Iris pigment epithelial cell (primary cell): Measurements from ENCODE around the gene FAM174C.
A peak's percentile ranks its signal among the peaks of the same experiment; 100 is the strongest.

Source experiments
- DNase-seq: peaks from one replicate; pipeline ENCODE4 v3.0.0-alpha.2; 2011; ENCODE audit warnings: low read depth

Gene FAM174C

GRCh38 chr19:1322198-1322981 lies 47.1 kb downstream of the FAM174C start:
- DNase-seq, result no peak

GRCh38 chr19:1324249-1324805 lies 49.0 kb downstream of the FAM174C start:
- no peak for DNase-seq

GRCh38 chr19:1324806-1325567 lies 49.7 kb downstream of the FAM174C start:
- DNase-seq, result peak; percentile 76

- DNase-seq, result no peak
These were observed 50.4 kb downstream of the FAM174C start for GRCh38 chr19:1325568-1326294.

GRCh38 chr19:1327125-1327524 lies 51.8 kb downstream of the FAM174C start:
- no peak for DNase-seq
